Neural cell (in vitro differentiated cells): ENCODE results near the gene HS6ST1. TPM values are rescaled to one million over a fixed set of nuclear protein-coding genes. Genes with fewer than 3 reads are reported as not detected.
"Not testable (repeated sequence)": the region's sequence is repeated elsewhere in the genome, so short reads cannot be mapped to it uniquely, and the experiment has no call there.

ENCODE experiments used
- H2AFZ ChIP-seq: fragments of 200-600, 300-800 bp; sonication (generic), shearing (Covaris generic); 2 replicates; pipeline ENCODE4 v1.6.0; 2014; ENCODE audit warnings: low read depth, mild to moderate bottlenecking, antibody characterized with exemption, low read length, moderate library complexity
- H3F3A ChIP-seq: fragments of 200-600 bp; shearing (Covaris generic); 2 replicates; pipeline ENCODE4 v1.6.1; 2016; ENCODE audit warnings: mild to moderate bottlenecking, moderate library complexity, mixed read lengths, antibody characterized with exemption, low read length; ENCODE audit not compliant: insufficient read depth, poor library complexity, severe bottlenecking
- H3K27ac ChIP-seq: fragments of 200-600, 300-800 bp; sonication (generic), shearing (Covaris generic); 2 replicates; pipeline ENCODE4 v1.5.1; 2014; ENCODE audit warnings: mild to moderate bottlenecking, low read length, moderate library complexity
- H3K27me3 ChIP-seq: fragments of 300-800, 200-600 bp; sonication (generic), shearing (Covaris generic); 2 replicates; pipeline ENCODE4 v1.6.0; 2014; ENCODE audit warnings: mild to moderate bottlenecking, low read depth, low read length, moderate library complexity; ENCODE audit not compliant: insufficient read depth
- H3K36me3 ChIP-seq: fragments of 300-800, 200-600 bp; sonication (generic), shearing (Covaris generic); 2 replicates; pipeline ENCODE4 v1.5.1; 2014; ENCODE audit warnings: mild to moderate bottlenecking, antibody characterized with exemption, low read length, moderate library complexity; ENCODE audit not compliant: insufficient read depth
- H3K4me2 ChIP-seq: fragments of 300-800, 200-600 bp; sonication (generic), shearing (Covaris generic); 2 replicates; pipeline ENCODE4 v1.6.0; 2014; ENCODE audit warnings: mild to moderate bottlenecking, low read length
- H3K4me3 ChIP-seq: fragments of 300-800, 200-600 bp; sonication (generic), shearing (Covaris generic); 2 replicates; pipeline ENCODE4 v1.5.1; 2014; ENCODE audit warnings: mild to moderate bottlenecking, low read length, moderate library complexity
- H3K79me2 ChIP-seq: fragments of 200-600 bp; shearing (Covaris generic); replicated peaks from 2 replicates; pipeline ENCODE4 v1.6.0; 2014; ENCODE audit warnings: mild to moderate bottlenecking, low read length, moderate library complexity; ENCODE audit not compliant: insufficient read depth
- H3K9ac ChIP-seq: fragments of 300-800, 200-600 bp; sonication (generic), shearing (Covaris generic); 2 replicates; pipeline ENCODE4 v1.6.1; 2016; ENCODE audit warnings: mild to moderate bottlenecking, low read length, mixed read lengths
- H3K9me2 ChIP-seq: fragments of 200-600 bp; shearing (Covaris generic); 2 replicates; pipeline ENCODE4 v1.6.1; 2016; ENCODE audit warnings: mild to moderate bottlenecking, low read length, mixed read lengths; ENCODE audit not compliant: insufficient read depth
- H3K9me3 ChIP-seq: fragments of 200-600, 300-800 bp; sonication (generic), shearing (Covaris generic); 2 replicates; pipeline ENCODE4 v1.6.1; 2016; ENCODE audit warnings: mild to moderate bottlenecking, mixed run types, low read length, moderate library complexity, mixed read lengths
- H4K20me1 ChIP-seq: fragments of 200-600 bp; shearing (Covaris generic); 2 replicates; pipeline ENCODE4 v1.6.1; 2016; ENCODE audit warnings: mild to moderate bottlenecking, mixed run types; ENCODE audit not compliant: insufficient read depth
- EP300 ChIP-seq: fragments of 450-650 bp; conservative IDR thresholded peaks from 2 replicates; pipeline ENCODE4 v1.6.1; 2014; ENCODE audit warnings: antibody characterized with exemption, mild to moderate bottlenecking, moderate library complexity; ENCODE audit not compliant: poor library complexity, severe bottlenecking
- RAD21 ChIP-seq: fragments of 450-650 bp; conservative IDR thresholded peaks from 2 replicates; pipeline ENCODE4 v1.6.1; 2014; ENCODE audit warnings: antibody characterized with exemption, mild to moderate bottlenecking, moderate library complexity
- SMC3 ChIP-seq: fragments of 450-650 bp; conservative IDR thresholded peaks from 2 replicates; pipeline ENCODE4 v1.6.1; 2014; ENCODE audit warnings: antibody characterized with exemption, mild to moderate bottlenecking, moderate library complexity; ENCODE audit not compliant: poor library complexity
- TAF1 ChIP-seq: IDR thresholded peaks from 2 replicates; pipeline ENCODE4 v1.6.1; 2012; ENCODE audit warnings: low read depth
- polyA plus RNA-seq: library from polyadenylated mRNA; depleted of rRNA; stranded (reverse); fragments of >200 nt; gene quantifications from 2 replicates; pipeline ENCODE4 v1.2.3, GENCODE V29; 2014
- TF ChIP-seq, protein P1 (sequence below): fragments of 450-650 bp; IDR thresholded peaks from 2 replicates; pipeline ENCODE4 v1.5.1; 2014; ENCODE audit warnings: antibody characterized with exemption, mild to moderate bottlenecking, moderate library complexity; ENCODE audit not compliant: poor library complexity, severe bottlenecking
- TF ChIP-seq, protein P2 (sequence below): IDR thresholded peaks from 2 replicates; pipeline ENCODE4 v1.6.1; 2012; ENCODE audit warnings: borderline replicate concordance

Gene HS6ST1
- polyA plus RNA-seq, 1 donor from 2014 or later: 44.1 TPM

DNA sequence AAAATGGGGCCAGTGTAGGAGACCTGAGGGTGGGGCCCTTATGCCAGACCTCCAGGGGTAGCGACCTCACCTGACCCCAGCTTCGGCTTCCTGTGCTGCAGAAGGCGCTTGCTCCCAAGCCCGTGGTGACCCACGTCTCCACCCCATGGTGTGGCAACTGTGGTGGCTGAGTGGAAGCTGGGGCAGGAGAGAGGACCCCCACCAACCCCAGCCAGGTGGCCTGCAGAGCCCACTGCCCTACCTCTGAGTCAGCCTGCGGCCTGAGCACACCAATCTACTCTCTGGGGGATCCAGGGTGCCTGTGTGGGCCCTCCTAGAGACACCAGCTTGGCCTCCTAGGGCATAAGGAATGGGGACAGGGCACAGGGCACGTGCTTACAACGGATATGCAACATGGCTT lies 52.2 kb downstream of the HS6ST1 start:
- not testable (repeated sequence) for H2AFZ ChIP-seq, H3K4me2 ChIP-seq, H3K9me3 ChIP-seq

DNA sequence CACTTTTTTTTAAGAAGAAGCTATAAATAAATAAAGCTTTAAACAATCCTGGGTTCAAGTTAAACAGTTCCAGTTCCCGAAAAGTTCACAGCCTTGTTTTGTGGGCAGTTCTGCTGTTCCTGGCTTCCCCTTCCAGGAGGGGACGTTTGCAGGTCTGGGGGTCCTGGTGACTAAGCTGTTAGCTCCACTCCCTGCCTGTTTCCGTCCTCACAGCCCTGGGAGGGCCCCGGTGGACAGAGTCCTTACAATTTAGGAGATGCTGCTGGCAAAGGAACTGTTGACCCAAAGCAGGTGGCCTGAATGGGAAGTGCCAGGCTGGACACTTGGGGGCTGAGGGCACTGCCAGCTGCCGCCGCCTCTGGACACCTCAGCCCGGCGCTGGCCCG lies 53.1 kb downstream of the HS6ST1 start:
- H3K36me3 ChIP-seq, H3K9me2 ChIP-seq: not testable (repeated sequence)

More for the DNA sequence above, 52.2 kb downstream of the HS6ST1 start:
- not testable (repeated sequence) for H3K36me3 ChIP-seq, H3K9me2 ChIP-seq, H3K27ac ChIP-seq, H3K4me3 ChIP-seq, H4K20me1 ChIP-seq, H3K79me2 ChIP-seq, H3K27me3 ChIP-seq, H3F3A ChIP-seq, H3K9ac ChIP-seq

DNA sequence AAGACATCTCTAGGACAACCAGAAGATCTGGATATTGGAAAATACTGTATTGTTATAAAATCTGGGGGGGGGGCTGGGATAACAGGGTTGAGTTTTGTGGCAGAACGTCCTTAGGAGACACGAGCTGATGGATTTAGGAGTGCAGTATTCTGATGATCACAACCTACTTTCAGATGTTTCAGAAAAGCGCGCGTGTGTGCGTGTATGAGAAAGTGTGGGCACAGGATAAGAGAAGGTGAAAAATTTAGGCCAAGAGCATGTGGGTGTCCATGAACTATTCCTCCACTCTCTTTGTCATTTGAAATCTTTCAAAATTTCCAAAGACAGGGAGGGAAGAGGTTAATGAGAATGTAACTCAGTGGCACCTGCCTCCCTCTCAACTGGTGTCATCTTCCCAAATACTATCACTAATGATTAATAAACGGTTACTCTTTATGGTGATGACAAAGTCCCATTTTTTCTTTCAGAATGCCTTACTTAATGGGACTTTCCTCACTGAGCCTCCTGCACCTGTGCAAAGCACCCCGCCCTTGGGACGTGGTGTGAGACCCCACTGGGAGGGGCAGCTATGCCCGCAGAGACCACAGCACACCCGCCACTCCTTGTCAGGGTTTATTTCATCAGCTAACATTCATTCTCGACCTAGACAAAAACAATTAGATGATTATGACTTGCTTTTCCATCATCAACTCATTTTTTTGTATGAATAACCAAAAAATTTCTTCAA lies 53.6 kb downstream of the HS6ST1 start:
- Histone ChIP-seq H3K9me3 (no peaks in the 10 kb centered on the region), H3K36me3 (no peaks in the 10 kb centered on the region)

More for the DNA sequence above, 53.1 kb downstream of the HS6ST1 start:
- H3K27ac ChIP-seq, H3K9me3 ChIP-seq, H2AFZ ChIP-seq, H4K20me1 ChIP-seq, H3K9ac ChIP-seq, H3K27me3 ChIP-seq, H3K4me2 ChIP-seq, H3K4me3 ChIP-seq, H3K79me2 ChIP-seq, H3F3A ChIP-seq: not testable (repeated sequence)

DNA sequence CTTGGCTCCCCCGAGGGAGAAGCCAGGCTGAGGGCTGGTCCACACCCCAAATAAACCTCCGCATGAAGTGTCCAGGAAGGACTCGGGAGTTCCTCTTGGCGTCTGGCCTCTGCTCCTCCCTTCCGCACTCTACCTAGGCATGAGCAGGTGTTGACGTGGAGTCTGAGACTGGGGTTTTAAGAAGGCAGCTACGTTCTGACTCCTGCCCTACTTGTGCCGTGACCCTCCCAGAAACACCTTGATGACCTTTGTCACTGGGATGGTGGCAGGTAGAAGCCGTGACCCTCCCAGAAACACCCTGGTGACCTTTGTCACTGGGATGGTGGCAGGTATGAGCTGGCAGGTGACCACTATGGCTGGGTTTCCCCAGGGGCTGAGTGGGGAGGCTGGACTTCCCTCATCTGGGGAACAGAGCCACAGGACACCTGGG lies 54.8 kb downstream of the HS6ST1 start:
- H3F3A ChIP-seq: no peaks in the 10 kb centered on the region
- H3K9me2 ChIP-seq: no peaks in the 10 kb centered on the region
- no peak overlapping the region for H2AFZ ChIP-seq
- no peak overlapping the region for H3K4me3 ChIP-seq
- H3K9me3 ChIP-seq: no peaks in the 10 kb centered on the region
- H3K27ac ChIP-seq: no peak overlapping the region
- no peaks in the 10 kb centered on the region for H3K27me3 ChIP-seq
- no peaks in the 10 kb centered on the region for H3K79me2 ChIP-seq
- no peak overlapping the region for H3K4me2 ChIP-seq
- H3K36me3 ChIP-seq: no peaks in the 10 kb centered on the region
- H3K9ac ChIP-seq: no peak overlapping the region
- no peaks in the 10 kb centered on the region for H4K20me1 ChIP-seq
- TF ChIP-seq, protein P1, sequence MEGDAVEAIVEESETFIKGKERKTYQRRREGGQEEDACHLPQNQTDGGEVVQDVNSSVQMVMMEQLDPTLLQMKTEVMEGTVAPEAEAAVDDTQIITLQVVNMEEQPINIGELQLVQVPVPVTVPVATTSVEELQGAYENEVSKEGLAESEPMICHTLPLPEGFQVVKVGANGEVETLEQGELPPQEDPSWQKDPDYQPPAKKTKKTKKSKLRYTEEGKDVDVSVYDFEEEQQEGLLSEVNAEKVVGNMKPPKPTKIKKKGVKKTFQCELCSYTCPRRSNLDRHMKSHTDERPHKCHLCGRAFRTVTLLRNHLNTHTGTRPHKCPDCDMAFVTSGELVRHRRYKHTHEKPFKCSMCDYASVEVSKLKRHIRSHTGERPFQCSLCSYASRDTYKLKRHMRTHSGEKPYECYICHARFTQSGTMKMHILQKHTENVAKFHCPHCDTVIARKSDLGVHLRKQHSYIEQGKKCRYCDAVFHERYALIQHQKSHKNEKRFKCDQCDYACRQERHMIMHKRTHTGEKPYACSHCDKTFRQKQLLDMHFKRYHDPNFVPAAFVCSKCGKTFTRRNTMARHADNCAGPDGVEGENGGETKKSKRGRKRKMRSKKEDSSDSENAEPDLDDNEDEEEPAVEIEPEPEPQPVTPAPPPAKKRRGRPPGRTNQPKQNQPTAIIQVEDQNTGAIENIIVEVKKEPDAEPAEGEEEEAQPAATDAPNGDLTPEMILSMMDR: no peak
- TF ChIP-seq TAF1: no peak
- no peak for TF ChIP-seq SMC3
- TF ChIP-seq RAD21: no peak
- TF ChIP-seq, protein P2, sequence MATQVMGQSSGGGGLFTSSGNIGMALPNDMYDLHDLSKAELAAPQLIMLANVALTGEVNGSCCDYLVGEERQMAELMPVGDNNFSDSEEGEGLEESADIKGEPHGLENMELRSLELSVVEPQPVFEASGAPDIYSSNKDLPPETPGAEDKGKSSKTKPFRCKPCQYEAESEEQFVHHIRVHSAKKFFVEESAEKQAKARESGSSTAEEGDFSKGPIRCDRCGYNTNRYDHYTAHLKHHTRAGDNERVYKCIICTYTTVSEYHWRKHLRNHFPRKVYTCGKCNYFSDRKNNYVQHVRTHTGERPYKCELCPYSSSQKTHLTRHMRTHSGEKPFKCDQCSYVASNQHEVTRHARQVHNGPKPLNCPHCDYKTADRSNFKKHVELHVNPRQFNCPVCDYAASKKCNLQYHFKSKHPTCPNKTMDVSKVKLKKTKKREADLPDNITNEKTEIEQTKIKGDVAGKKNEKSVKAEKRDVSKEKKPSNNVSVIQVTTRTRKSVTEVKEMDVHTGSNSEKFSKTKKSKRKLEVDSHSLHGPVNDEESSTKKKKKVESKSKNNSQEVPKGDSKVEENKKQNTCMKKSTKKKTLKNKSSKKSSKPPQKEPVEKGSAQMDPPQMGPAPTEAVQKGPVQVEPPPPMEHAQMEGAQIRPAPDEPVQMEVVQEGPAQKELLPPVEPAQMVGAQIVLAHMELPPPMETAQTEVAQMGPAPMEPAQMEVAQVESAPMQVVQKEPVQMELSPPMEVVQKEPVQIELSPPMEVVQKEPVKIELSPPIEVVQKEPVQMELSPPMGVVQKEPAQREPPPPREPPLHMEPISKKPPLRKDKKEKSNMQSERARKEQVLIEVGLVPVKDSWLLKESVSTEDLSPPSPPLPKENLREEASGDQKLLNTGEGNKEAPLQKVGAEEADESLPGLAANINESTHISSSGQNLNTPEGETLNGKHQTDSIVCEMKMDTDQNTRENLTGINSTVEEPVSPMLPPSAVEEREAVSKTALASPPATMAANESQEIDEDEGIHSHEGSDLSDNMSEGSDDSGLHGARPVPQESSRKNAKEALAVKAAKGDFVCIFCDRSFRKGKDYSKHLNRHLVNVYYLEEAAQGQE: no peak

More for the DNA sequence above, 53.6 kb downstream of the HS6ST1 start:
- no peak overlapping the region for H3K9ac ChIP-seq
- H3F3A ChIP-seq: no peaks in the 10 kb centered on the region
- H3K79me2 ChIP-seq: no peaks in the 10 kb centered on the region
- H3K4me3 ChIP-seq: no peak overlapping the region
- no peaks in the 10 kb centered on the region for H3K27me3 ChIP-seq
- no peak overlapping the region for H3K27ac ChIP-seq
- H4K20me1 ChIP-seq: no peaks in the 10 kb centered on the region
- TF ChIP-seq RAD21: no peak
- TF ChIP-seq, protein P2: no peak
- TF ChIP-seq TAF1: no peak
- no peak for TF ChIP-seq EP300
- TF ChIP-seq SMC3: no peak
- no peak overlapping the region for H2AFZ ChIP-seq
- no peaks in the 10 kb centered on the region for H3K9me2 ChIP-seq
- H3K4me2 ChIP-seq: no peak overlapping the region
